ENCODE measurements around the gene RAD51AP1.

GRCh38 chr12:4589941-4590340 lies 51.3 kb downstream of the RAD51AP1 start:
- TF ChIP-seq CTCF (IDR thresholded peaks at IDR 0.05 in 8 of 11, conservative IDR thresholded peaks at IDR 0.05 in 3 of 11) (no peak), POLR2A (IDR thresholded peaks at IDR 0.05) (no peak)
